Erythroblast (primary cell): ENCODE measurements around the gene IL6ST.
A peak's percentile ranks its signal among the peaks of the same experiment; 100 is the strongest.

Source experiments
- DNase-seq, 2 experiments: peaks; one replicate each; lab custom pipeline; 2025; lab: John Stamatoyannopoulos, UW
- GATA1 ChIP-seq: IDR thresholded peaks from 2 replicates; pipeline ENCODE4 v1.6.1; 2011; ENCODE audit warnings: low read depth, mild to moderate bottlenecking, control low read depth, low read length, moderate library complexity
- POLR2A ChIP-seq: IDR thresholded peaks from 2 replicates; pipeline ENCODE4 v1.6.1; 2011; ENCODE audit warnings: mild to moderate bottlenecking, low read length

Gene IL6ST

DNA sequence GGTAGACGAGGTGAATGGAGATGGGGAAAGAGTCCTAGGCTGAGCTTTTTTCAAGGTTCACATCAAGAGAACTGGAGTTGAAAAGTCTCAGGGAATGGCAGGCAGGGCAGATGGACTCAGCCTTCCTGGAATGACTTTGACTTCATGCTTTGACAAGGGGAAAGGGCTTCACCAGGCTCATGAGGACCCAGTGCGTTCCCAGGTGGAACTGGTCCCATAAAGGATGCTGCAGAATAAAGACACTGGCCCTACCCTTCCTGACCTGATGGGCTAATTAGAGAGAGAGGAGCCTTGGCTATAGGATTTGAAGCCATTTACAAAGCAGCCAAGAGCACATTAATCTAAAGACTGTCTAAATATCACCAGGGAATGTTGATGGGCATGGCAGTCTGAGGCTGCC lies 79.8 kb downstream of the IL6ST start:
- DNase-seq: no peak
- TF ChIP-seq GATA1 (no peak), POLR2A (no peak)

DNA sequence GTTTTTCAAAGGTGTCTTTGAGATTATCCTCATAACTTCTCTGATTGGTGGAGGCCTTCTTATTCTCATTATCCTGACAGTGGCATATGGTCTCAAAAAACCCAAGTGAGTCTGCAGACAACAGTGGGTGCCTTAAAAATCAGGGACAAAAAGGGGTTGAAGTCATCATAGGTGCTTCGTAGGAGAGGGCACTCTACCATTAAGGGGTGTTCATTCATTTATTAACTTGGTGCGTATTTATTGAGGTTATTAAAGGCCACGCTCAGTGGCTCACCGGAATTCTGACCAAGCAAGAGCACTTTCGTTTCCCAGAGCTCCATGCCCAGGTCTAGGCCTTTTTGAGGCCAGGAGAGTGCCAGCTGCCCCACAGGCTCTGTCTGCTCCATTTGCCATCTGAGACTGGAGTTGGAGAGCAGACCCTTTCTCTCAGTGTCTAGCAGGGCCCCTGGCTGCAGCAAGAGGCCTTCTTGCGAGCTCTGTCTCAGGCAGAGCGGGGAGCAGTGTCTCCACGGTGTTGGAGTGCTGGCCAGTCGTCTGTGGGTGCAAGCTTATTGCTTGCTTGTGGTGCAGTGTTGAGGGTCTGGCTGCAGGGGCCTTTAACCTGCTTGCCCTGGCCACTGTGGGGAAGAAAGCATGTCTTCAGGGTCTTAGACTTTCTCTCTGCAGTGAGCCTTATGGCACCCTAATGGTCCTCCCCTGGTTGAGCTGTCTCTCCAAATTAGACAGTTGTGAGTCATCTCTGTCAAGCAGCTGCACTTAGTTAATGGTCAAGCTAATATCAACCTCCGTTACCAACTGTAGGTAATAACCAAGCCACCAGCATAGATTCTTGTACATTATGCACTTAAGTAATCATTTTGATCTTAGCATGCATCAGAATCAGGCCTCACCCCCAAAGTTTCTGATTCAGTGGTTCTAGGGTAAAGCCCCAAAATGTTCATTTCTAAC lies 81.0 kb downstream of the IL6ST start:
- TF ChIP-seq POLR2A: no peak
- no peak for TF ChIP-seq GATA1
- DNase-seq: no peak

DNA sequence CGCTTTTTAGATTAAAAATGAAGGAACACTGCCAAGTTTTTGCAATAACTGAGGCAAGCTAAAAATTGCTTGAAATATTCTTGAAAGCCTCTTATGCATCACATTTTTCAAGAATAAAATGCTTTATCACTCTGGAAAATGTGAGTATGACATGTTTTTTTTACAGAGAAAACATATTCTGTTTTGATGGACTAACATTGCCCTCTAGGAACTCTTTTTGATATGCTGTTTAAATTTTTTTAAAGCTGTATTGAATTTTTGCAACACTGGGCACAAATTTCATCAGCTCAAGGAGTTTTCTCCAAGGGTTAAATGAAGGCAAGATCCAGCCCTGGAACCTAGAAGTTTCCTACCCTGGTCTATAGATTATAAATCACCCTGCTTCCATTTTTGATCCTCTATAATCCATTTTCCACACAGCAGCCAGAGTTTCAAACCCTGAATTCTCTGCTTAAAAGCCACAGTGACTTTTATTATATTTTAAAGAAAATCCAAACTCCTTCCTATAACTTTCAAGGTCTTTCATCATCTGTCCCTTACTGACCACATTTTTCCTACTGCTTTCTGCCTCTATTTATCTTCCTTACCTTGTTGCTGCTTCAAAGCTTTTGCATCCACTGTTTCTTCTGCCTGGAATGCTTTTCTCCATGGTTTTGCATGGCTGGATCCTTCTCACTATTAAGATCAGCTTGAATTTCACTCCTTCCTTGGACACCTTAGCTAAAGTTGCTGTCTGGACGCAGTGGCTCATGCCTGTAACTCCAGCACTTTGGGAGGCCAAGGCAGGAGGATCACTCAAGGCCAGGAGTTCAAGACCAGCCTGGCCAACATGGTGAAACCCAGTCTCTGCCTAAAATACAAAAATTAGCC lies 82.7 kb downstream of the IL6ST start:
- peak in 1 of 2 experiments; percentile 14 for DNase-seq
- TF ChIP-seq POLR2A: no peak
- TF ChIP-seq GATA1: no peak

DNA sequence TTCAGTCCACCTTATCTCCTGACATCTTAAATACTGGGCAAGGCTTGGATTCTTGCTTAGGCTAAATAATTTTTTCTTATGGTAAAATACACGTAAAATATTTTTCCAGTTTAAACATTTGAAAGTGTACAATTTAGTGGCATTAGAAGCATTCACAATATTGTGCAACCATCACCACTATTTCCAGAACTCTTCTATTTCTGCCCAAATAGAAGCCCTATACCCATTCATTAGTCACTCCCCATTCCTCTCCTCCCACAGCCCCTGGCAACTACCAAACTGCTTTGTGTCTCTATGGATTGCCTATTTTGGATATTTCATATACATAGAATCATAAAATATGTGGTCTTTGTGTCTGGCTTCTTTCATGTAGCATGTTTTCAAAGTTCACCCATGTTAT lies 86.0 kb downstream of the IL6ST start:
- no peak for DNase-seq
- TF ChIP-seq POLR2A: no peak
- TF ChIP-seq GATA1: no peak

- no peak for DNase-seq
- TF ChIP-seq GATA1 (no peak), POLR2A (no peak)
These were observed 86.8 kb downstream of the IL6ST start for GRCh38 chr5:55907927-55908326.

- DNase-seq: no peak
- TF ChIP-seq GATA1: no peak
- TF ChIP-seq POLR2A: no peak
These were observed 89.5 kb downstream of the IL6ST start for GRCh38 chr5:55905251-55905650.

- no peak for DNase-seq
- TF ChIP-seq GATA1 (no peak), POLR2A (no peak)
These were observed 90.6 kb downstream of the IL6ST start for GRCh38 chr5:55904152-55904551.

- DNase-seq: no peak
- TF ChIP-seq GATA1: no peak
- TF ChIP-seq POLR2A: no peak
These were observed 91.6 kb downstream of the IL6ST start for GRCh38 chr5:55903121-55903701.

DNA sequence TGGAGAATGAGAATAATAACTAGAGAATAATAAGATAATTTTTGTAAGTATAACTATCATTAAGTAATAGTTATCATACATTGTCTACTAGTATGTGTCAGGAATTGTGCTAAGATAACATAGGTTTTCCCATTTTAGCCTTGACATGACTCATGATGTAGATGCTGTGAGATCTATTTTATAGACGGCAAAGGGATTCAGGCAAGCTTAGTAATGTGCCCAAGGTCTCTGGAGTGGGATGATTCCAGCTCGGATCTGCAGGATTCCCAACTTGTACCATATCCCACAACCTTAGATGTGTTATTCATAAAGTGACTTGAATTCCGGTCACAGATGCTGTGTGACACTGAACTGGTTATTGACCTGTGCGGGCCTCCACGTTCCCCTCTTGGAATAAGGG lies 92.1 kb downstream of the IL6ST start:
- TF ChIP-seq POLR2A (no peak), GATA1 (no peak)
- no peak for DNase-seq

DNA sequence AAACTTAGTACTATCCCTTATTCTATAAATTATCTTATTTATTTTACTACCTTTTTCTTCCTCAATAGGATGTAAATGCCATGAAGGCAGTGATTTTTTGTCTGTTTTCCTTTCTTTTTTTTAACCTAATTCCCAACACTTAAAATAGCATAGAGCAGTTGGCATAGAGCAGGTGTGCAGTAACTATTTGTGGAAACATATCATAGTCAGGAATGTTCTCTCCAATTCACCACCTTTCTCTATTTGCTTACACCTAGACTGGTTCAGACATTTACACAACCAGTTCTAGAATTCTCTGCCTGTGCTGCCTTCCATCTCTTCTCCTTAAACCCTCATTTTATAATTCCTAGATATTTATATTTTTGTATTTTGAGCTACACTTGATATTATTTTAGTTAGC lies 94.0 kb downstream of the IL6ST start:
- TF ChIP-seq POLR2A (no peak), GATA1 (no peak)
- no peak for DNase-seq

DNA sequence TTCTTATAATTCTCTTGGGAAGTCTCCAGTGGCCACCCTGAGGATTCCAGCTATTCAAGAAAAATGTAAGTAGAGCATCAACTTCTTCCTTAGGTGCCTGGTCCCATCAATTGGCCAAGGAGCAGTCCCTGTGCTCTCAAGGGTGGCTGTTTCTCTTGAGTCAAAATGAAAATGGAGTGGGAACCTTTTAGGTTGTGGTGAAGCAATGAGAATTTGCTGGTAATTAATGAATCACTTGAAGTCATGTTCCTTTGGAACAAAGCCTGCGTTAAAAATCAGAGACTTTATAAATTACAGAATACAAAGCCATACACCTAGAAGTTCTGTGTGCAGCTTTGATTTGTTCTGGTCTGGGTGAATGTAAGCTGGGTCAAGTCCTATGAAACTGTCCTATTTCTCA lies 94.7 kb downstream of the IL6ST start:
- TF ChIP-seq GATA1 (no peak), POLR2A (no peak)
- DNase-seq: no peak

DNA sequence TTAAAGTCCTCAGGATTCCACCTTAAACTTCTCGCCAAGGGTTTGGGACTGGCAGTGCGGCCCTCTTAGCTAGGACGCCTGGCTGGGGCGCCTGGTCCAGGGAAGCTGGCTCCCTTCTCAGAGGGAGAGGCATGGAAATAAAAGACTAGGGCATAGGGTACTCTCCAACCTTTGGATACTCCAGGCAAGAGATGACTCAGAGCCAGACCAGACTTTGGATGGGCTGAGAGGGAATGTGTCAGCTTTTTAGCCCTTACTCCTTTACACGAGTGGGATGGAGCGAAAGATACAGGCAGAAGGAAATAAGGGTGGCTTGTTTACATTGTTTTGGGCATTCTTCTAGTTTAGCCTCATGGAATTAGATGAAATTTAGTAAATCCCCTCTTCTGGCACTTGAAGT lies 95.4 kb downstream of the IL6ST start:
- TF ChIP-seq POLR2A (no peak), GATA1 (no peak)
- DNase-seq: no peak

- no peak for DNase-seq
- TF ChIP-seq GATA1 (no peak), POLR2A (no peak)
These were observed 96.9 kb downstream of the IL6ST start for GRCh38 chr5:55897905-55898304.
